ENCODE measurements around the gene SENP1.

GRCh38 chr12:48001505-48002413, 104.1 kb downstream of the SENP1 start:
- no peak for TF ChIP-seq CTCF (IDR thresholded peaks at IDR 0.05)
- no peak for TF ChIP-seq POLR2A (IDR thresholded peaks at IDR 0.05)
